Breast epithelium (tissue), 4 donors: ENCODE data around the gene STK4. TPM values are rescaled to one million over a fixed set of nuclear protein-coding genes. Genes with fewer than 3 reads are reported as not detected.

Experiments
- DNase-seq, 2 donors: peaks; one replicate each; pipeline ENCODE4 v3.0.0-alpha.2; 2019; ENCODE audit warnings: low spot score in 2 of 2
- H3K27ac ChIP-seq, 2 donors: fragments of 200-600 bp; sonication (generic) in 1 of 2; one replicate each; pipeline ENCODE4 v1.5.1; 2016 to 2019; ENCODE audit warnings: mild to moderate bottlenecking in 1 of 2
- H3K27me3 ChIP-seq, 2 donors: fragments of 200-600 bp; sonication (generic) in 1 of 2; one replicate each; pipeline versions ENCODE4 v1.5.1 to v1.6.0; 2017 to 2019; ENCODE audit warnings: control low read depth in 1 of 2, mild to moderate bottlenecking in 1 of 2
- H3K36me3 ChIP-seq: fragments of 200-600 bp; one replicate; pipeline ENCODE4 v1.5.1; 2019
- H3K4me1 ChIP-seq, 2 donors: fragments of 200-600 bp; sonication (generic); one replicate each; pipeline ENCODE4 v1.5.1; 2016 to 2019; ENCODE audit warnings: control low read depth in 1 of 2
- H3K4me3 ChIP-seq, 3 donors: fragments of 200-600 bp; sonication (generic); 1 replicate in 2 of 3; 2 replicates in 1 of 3; pipeline ENCODE4 v1.5.1; 2016 to 2019; ENCODE audit warnings: mild to moderate bottlenecking in 3 of 3, moderate library complexity in 2 of 3
- H3K9me3 ChIP-seq, 2 donors: fragments of 200-600 bp; sonication (generic) in 1 of 2; one replicate each; pipeline ENCODE4 v1.5.1; 2016 to 2019; ENCODE audit warnings: control low read depth in 1 of 2
- POLR2A ChIP-seq: fragments of 450-650 bp; IDR thresholded peaks from one replicate; pipeline ENCODE4 v1.6.1; 2016; ENCODE audit warnings: antibody characterized with exemption, mild to moderate bottlenecking, moderate library complexity
- POLR2AphosphoS5 ChIP-seq, 3 donors: sonication (generic); formaldehyde crosslinking; IDR thresholded peaks; one replicate each; pipeline ENCODE4 v1.6.1; 2017; ENCODE audit warnings: antibody characterized with exemption in 3 of 3
- intact Hi-C: fragments of 100-400 bp; cut with DNase I; formaldehyde crosslinking; loops from one replicate; pipeline ENCODE4 v1.15.1; 2023; ENCODE audit warnings: low total_unique reads
- total RNA-seq, 3 donors: library from RNA; depleted of rRNA; stranded (reverse); fragments of >200 nt; gene quantifications; one replicate each; pipeline ENCODE4 v1.1.0, GENCODE V29; 2016
- TF ChIP-seq, protein P1 (sequence below), 3 donors: fragments of 450-650 bp; IDR thresholded peaks; one replicate each; pipeline ENCODE4 v1.5.1; 2016 to 2017; ENCODE audit warnings: antibody characterized with exemption in 3 of 3, mild to moderate bottlenecking in 3 of 3, moderate library complexity in 3 of 3

The STK4 gene
- total RNA-seq, 3 donors from 2014 or later, result 33.1 to 35.3 (median 34.7) TPM

DNA sequence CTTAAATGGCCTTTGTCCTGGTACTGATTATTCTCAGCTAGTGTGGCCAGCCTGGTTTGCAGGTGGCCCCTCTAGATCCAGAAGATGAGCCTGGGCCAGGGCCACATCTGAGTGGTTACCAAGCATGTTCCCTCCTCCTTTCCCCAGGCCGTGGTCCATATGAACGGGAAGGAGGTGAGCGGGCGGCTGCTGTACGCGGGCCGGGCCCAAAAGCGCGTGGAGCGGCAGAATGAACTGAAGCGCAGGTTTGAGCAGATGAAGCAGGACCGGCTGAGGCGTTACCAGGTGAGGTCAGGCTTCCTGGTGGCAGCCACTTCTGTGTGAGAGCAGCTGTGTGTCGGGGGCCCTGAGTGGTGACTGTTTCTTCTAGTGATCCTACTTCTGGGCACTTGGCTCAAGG is 44.9 kb upstream of the STK4 start:
- Histone ChIP-seq H3K4me3 (no peak overlapping the region), H3K36me3 (no peaks in the 10 kb centered on the region), H3K4me1 (no peaks in the 10 kb centered on the region), H3K9me3 (no peaks in the 10 kb centered on the region), H3K27ac (no peak overlapping the region), H3K27me3 (no peaks in the 10 kb centered on the region)
- no peak for TF ChIP-seq POLR2A
- TF ChIP-seq POLR2AphosphoS5 (IDR thresholded peaks at IDR 0.05), result no peak
- TF ChIP-seq, protein P1, sequence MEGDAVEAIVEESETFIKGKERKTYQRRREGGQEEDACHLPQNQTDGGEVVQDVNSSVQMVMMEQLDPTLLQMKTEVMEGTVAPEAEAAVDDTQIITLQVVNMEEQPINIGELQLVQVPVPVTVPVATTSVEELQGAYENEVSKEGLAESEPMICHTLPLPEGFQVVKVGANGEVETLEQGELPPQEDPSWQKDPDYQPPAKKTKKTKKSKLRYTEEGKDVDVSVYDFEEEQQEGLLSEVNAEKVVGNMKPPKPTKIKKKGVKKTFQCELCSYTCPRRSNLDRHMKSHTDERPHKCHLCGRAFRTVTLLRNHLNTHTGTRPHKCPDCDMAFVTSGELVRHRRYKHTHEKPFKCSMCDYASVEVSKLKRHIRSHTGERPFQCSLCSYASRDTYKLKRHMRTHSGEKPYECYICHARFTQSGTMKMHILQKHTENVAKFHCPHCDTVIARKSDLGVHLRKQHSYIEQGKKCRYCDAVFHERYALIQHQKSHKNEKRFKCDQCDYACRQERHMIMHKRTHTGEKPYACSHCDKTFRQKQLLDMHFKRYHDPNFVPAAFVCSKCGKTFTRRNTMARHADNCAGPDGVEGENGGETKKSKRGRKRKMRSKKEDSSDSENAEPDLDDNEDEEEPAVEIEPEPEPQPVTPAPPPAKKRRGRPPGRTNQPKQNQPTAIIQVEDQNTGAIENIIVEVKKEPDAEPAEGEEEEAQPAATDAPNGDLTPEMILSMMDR (IDR thresholded peaks at IDR 0.05), result no peak
- no peak for DNase-seq
- intact Hi-C loops, result no loop called here

DNA sequence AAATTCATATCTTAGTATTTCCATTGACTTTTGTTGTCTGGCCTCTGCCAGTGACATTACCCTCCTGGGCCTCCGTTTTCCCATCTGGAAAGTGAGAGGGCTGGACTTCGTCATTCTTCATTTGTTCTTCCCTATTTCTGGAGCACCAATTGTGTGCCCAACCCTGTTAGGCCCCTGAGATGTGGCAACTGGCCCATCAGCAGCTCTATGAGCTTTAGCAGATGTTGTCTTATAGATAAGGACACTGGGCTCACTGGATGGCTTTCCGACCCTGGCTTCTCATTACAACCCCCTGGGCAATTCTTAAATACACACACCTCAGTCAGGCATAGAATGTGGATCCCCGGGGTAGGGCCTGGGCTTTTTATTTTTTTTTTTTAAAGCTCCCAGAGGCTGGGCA is 41.8 kb upstream of the STK4 start:
- intact Hi-C loops, result no loop called here
- Histone ChIP-seq H3K27me3 (no peaks in the 10 kb centered on the region), H3K4me1 (no peaks in the 10 kb centered on the region), H3K4me3 (no peak overlapping the region), H3K36me3 (no peaks in the 10 kb centered on the region), H3K27ac (no peak overlapping the region), H3K9me3 (no peaks in the 10 kb centered on the region)
- TF ChIP-seq POLR2AphosphoS5 (IDR thresholded peaks at IDR 0.05) (no peak), POLR2A (no peak)
- DNase-seq, result no peak

DNA sequence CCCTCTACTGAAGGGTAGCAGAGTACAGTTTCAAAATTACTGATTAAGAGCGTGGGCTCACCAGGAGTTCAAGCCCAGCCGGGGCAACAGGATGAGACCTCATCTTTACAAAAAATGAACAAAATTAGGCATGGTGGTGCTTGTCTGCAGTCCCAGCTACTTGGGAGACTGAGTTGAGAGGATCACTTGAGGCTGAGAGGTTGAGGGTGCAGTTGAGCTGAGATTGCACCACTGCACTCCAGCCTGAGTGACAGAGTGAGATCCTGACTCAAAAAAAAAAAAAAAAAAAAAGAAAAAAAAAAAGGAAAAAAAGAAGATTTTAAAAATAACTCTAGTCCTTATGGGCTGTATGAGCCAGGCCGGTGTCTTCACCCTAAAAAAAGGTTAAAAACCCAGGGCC is 37.7 kb upstream of the STK4 start:
- Histone ChIP-seq H3K4me3 (no peak overlapping the region), H3K9me3 (no peaks in the 10 kb centered on the region), H3K36me3 (no peaks in the 10 kb centered on the region), H3K27me3 (no peaks in the 10 kb centered on the region), H3K27ac (no peak overlapping the region), H3K4me1 (no peaks in the 10 kb centered on the region)
- no peak for TF ChIP-seq POLR2AphosphoS5 (IDR thresholded peaks at IDR 0.05)
- no peak for TF ChIP-seq POLR2A
- TF ChIP-seq, protein P1 (IDR thresholded peaks at IDR 0.05), result no peak
- no peak for DNase-seq
- intact Hi-C loops, result no loop called here

DNA sequence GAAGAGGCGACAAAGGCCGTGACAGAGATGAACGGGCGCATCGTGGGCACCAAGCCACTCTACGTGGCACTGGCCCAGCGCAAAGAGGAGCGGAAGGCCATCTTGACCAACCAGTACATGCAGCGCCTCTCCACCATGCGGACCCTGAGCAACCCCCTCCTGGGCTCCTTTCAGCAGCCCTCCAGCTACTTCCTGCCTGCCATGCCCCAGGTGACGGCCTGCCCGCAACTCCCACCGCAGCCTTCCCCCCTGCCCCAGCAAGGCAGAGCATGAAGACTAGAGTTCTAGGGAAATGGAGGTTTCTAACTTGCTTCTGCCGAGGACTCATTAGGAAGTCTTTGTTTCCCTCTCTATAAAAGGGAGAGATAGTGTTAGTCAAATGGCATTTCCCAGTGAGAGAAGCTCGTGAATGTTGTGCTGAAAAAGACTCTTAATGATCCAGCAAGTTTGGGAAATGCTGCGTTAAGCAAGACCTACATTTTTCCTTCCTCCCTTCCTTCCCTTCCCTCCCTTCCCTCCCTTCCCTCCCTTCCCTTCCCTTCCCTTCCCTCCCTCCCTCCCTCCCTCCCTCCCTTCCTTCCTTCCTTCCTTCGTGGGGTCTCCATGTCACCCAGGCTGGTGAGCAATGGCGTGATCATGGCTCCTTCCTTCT is 35.7 kb upstream of the STK4 start:
- no peaks in the 10 kb centered on the region for H3K4me1 ChIP-seq
- intact Hi-C loops, result no loop called here
- H3K27me3 ChIP-seq, result no peaks in the 10 kb centered on the region
- TF ChIP-seq POLR2AphosphoS5 (IDR thresholded peaks at IDR 0.05) (no peak), POLR2A (no peak)
- TF ChIP-seq, protein P1 (IDR thresholded peaks at IDR 0.05), result no peak
- H3K4me3 ChIP-seq, result no peak overlapping the region
- H3K36me3 ChIP-seq, result no peaks in the 10 kb centered on the region
- H3K27ac ChIP-seq, result no peak overlapping the region
- no peak for DNase-seq
- H3K9me3 ChIP-seq, result no peaks in the 10 kb centered on the region

DNA sequence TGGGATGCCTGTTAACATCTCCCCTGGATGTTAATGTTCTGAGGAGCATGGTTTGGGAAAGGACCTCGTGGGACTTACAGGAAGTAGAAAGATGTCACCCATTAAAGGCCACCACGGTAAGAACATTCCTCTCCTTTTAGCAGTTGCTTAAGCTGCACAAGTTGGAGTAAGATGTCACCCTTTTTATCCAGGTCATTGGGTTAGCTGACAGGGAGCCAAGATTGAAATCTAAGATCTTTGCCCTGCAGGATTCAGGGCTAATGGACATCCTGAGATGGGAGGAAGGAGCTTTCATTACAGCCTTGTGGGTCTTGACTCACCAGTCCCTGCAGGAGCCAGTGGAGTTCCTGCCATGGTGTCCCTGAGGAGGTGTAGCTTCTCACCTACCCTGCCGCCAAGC is 34.4 kb upstream of the STK4 start:
- Histone ChIP-seq H3K27me3 (no peaks in the 10 kb centered on the region), H3K27ac (no peak overlapping the region), H3K4me3 (no peak overlapping the region), H3K4me1 (no peaks in the 10 kb centered on the region), H3K36me3 (no peaks in the 10 kb centered on the region), H3K9me3 (no peaks in the 10 kb centered on the region)
- intact Hi-C loops, result no loop called here
- TF ChIP-seq, protein P1 (IDR thresholded peaks at IDR 0.05), result no peak
- no peak for TF ChIP-seq POLR2AphosphoS5 (IDR thresholded peaks at IDR 0.05)
- TF ChIP-seq POLR2A, result no peak
- no peak for DNase-seq
